ENCODE data around the gene SLIT3.

DNA sequence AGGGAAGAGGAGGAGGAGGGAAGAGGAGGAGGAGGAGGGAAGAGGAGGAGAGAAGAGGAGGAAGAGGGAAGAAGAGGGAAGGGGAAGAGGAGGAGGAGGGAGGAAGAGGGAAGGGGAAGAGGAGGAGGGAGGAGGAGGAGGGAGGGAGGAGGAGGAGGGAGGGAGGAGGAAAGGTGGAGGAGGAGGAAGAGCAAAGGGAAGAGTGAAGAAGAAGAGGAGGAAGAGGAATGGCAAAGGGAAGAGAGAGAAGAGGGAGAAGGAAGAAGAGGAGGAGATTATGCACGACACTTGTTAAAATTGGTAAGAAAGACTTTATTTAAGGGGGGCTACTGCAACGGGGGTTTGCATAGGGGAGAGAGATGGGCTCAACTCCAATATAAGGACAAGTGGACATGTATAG is 221.2 kb downstream of the SLIT3 start:
- no peak for TF ChIP-seq POLR2AphosphoS5 (IDR thresholded peaks at IDR 0.05; ENCODE audit: borderline replicate concordance, low read depth, low read length)
- TF ChIP-seq EZH2 (IDR thresholded peaks at IDR 0.05), result no peak

Measured in SK-N-MC (cell line).